ENCODE data around the gene CREB5.
"Not testable (repeated sequence)": the region's sequence is repeated elsewhere in the genome, so short reads cannot be mapped to it uniquely, and the experiment has no call there.

CREB5 gene

GRCh38 chr7:28595076-28595475 lies 182.8 kb downstream of the CREB5 start:
- Histone ChIP-seq H3K4me3 (ENCODE audit: low read depth, low read length) (no peak overlapping the region), H3K27me3 (ENCODE audit: insufficient read depth, low read depth, severe bottlenecking) (peaks cover 37% of the 10 kb centered on the region), H3K27ac (no peak overlapping the region), H3K9me3 (ENCODE audit: severe bottlenecking) (no peaks in the 10 kb centered on the region), H3K36me3 (no peaks in the 10 kb centered on the region)
- TF ChIP-seq, protein P1, sequence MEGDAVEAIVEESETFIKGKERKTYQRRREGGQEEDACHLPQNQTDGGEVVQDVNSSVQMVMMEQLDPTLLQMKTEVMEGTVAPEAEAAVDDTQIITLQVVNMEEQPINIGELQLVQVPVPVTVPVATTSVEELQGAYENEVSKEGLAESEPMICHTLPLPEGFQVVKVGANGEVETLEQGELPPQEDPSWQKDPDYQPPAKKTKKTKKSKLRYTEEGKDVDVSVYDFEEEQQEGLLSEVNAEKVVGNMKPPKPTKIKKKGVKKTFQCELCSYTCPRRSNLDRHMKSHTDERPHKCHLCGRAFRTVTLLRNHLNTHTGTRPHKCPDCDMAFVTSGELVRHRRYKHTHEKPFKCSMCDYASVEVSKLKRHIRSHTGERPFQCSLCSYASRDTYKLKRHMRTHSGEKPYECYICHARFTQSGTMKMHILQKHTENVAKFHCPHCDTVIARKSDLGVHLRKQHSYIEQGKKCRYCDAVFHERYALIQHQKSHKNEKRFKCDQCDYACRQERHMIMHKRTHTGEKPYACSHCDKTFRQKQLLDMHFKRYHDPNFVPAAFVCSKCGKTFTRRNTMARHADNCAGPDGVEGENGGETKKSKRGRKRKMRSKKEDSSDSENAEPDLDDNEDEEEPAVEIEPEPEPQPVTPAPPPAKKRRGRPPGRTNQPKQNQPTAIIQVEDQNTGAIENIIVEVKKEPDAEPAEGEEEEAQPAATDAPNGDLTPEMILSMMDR (IDR thresholded peaks at IDR 0.05; ENCODE audit: low read depth, low read length): no peak
- no peak for DNase-seq

DNA sequence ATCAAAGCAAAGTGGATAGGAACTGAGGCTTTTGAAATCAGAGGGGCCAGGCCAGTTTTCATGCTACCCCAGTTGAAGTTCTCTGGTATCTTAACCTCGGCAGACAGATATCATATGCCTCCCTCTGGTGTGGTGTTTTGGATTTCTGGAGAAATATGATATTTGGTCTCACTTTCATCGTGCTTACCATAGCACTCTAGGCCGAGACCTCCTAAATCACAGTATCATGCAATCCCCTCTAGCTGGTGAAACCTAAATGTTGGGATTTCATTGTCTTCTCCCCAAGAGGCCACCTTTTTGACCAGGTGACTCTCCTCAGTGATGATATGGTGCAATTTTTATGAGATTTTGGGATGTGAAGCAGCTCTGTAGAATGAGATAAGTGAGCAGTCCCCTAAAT lies 183.5 kb downstream of the CREB5 start:
- DNase-seq: no peak
- TF ChIP-seq, protein P1 (IDR thresholded peaks at IDR 0.05; ENCODE audit: low read depth, low read length): no peak

DNA sequence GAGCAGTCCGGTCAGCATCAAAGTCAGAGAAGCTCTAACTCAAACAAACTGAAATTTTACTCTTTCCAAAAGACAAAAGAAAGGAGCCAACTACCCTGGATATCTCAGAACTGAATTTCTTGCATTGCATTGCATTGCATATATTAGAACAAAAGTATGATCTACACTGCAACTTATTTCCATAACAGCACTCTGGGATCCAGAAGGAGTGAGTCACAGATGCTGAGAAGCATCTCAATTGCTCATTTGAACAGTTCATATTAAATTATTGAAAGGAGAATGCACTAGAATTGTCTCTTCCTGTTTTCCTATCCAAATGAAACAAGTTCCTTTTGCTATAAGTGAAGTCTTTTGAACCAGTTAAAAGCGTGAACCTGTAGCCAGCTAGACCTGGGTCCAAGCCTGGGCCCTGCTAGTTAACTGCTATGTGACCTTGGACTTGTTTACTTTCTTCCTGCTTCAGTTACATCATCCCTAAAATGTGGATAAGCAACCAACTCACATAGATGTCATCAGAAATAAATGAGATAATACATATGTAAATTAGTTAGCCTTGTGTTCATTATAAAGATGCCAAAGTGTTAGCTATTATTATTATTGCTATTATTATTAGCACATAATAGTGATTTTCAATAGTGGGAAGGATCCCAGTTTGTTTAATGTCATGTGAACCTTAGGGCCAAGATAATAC lies 184.1 kb downstream of the CREB5 start:
- DNase-seq: no peak
- Histone ChIP-seq H3K4me3 (ENCODE audit: low read depth, low read length) (no peak overlapping the region), H3K9me3 (ENCODE audit: severe bottlenecking) (no peaks in the 10 kb centered on the region), H3K27me3 (ENCODE audit: insufficient read depth, low read depth, severe bottlenecking) (peaks cover 41% of the 10 kb centered on the region), H3K36me3 (no peaks in the 10 kb centered on the region), H3K27ac (no peak overlapping the region)
- TF ChIP-seq, protein P1 (IDR thresholded peaks at IDR 0.05; ENCODE audit: low read depth, low read length): no peak

More for the DNA sequence above, 183.5 kb downstream of the CREB5 start:
- Histone ChIP-seq H3K36me3 (no peaks in the 10 kb centered on the region), H3K4me3 (ENCODE audit: low read depth, low read length) (no peak overlapping the region), H3K9me3 (ENCODE audit: severe bottlenecking) (no peaks in the 10 kb centered on the region), H3K27me3 (ENCODE audit: insufficient read depth, low read depth, severe bottlenecking) (peaks cover 40% of the 10 kb centered on the region), H3K27ac (no peak overlapping the region)

DNA sequence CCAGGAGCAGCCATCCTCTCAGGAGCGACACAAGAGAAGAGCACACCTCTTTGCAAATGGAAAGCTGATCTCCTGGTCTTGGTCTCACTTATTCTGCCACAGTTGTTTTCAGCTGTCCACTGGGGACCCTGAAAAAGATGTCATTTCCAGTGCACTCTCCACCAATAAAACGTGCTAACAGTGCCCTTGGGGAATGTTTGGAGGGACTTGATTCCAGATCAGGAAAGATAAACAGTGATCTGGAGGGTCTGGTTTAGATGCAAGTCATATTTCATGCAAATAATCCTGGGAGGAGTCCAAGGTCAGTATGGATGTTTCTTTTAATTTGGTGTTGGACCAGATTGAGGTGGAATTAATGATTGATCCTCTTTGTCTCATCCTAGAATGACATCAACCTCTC lies 185.0 kb downstream of the CREB5 start:
- Histone ChIP-seq H3K27me3 (ENCODE audit: insufficient read depth, low read depth, severe bottlenecking) (peaks cover 32% of the 10 kb centered on the region), H3K4me3 (ENCODE audit: low read depth, low read length) (no peak overlapping the region), H3K9me3 (ENCODE audit: severe bottlenecking) (no peaks in the 10 kb centered on the region), H3K36me3 (no peaks in the 10 kb centered on the region), H3K27ac (no peak overlapping the region)
- TF ChIP-seq, protein P1 (IDR thresholded peaks at IDR 0.05; ENCODE audit: low read depth, low read length): no peak
- DNase-seq: no peak

DNA sequence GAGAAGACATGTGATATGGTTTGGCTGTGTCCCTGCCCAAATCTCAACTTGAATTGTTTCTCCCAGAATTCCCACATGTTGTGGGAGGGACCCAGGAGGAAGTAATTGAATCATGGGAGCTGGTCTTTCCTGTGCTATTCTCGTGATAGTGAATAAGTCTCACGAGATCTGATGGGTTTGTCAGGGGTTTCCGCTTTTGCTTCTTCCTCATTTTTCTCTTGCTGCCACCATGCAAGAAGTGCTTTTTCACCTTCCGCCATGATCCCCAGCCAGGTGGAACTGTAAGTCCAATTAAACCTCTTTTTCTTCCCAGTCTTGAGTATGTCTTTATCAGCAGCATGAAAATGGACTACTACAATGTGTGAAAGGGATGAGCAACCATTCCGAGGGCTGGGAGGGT lies 185.7 kb downstream of the CREB5 start:
- DNase-seq; H3K36me3 ChIP-seq; H3K9me3 ChIP-seq (ENCODE audit: severe bottlenecking); H3K27ac ChIP-seq; H3K4me3 ChIP-seq (ENCODE audit: low read depth, low read length): not testable (repeated sequence)
- H3K27me3 ChIP-seq (ENCODE audit: insufficient read depth, low read depth, severe bottlenecking): peaks cover 24% of the 10 kb centered on the region

DNA sequence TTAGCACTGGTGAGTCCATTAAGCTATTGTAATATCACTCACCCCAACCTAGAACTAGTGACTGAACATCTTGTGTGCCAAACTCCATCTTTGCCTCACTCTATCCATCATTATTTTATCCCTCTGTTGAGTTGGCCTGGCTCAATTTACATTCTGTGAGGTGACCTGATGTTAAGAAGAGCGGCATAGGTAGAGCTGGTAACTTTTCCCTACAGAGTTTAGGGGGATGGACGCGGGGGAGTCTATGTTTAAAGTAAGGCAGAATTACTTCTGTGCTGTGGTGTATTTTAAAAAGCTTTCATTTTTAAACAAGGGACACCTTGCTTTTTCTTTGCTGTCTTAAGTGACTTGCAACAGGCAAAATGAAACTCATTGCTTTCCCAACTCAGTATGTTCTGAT lies 186.3 kb downstream of the CREB5 start:
- Histone ChIP-seq H3K4me3 (ENCODE audit: low read depth, low read length) (no peak overlapping the region), H3K9me3 (ENCODE audit: severe bottlenecking) (no peaks in the 10 kb centered on the region), H3K27ac (no peak overlapping the region), H3K36me3 (no peaks in the 10 kb centered on the region), H3K27me3 (ENCODE audit: insufficient read depth, low read depth, severe bottlenecking) (peaks cover 20% of the 10 kb centered on the region)
- TF ChIP-seq, protein P1 (IDR thresholded peaks at IDR 0.05; ENCODE audit: low read depth, low read length): no peak
- DNase-seq: no peak
